ENCODE data around the gene ZNF584. TPM values are rescaled to one million over a fixed set of nuclear protein-coding genes. Genes with fewer than 3 reads are reported as not detected.
"Not testable (repeated sequence)": the region's sequence is repeated elsewhere in the genome, so short reads cannot be mapped to it uniquely, and the experiment has no call there.

Gene ZNF584
- total and polyA plus RNA-seq, 2 donors (not counting 1 experiment from before 2014, with no cell fraction given) = 3.0 to 12.3 TPM

GRCh38 chr19:58449980-58450379 lies 41.5 kb downstream of the ZNF584 start:
- WGBS (ENCODE audit: insufficient coverage) = 40% methylated on average over 2 of the region's 5 CpGs
- ATAC-seq (ENCODE audit: low read depth); H3K9ac ChIP-seq (ENCODE audit: low read length); H3K27ac ChIP-seq (ENCODE audit: low read length in 2 of 2); POLR2A ChIA-PET; H3K36me3 ChIP-seq (replicated peaks in 1 of 2; ENCODE audit: control extremely low read depth in 1 of 2, control insufficient read depth in 1 of 2, extremely low read depth in 1 of 2, insufficient read depth in 2 of 2, low read length in 1 of 2); CTCF ChIA-PET; H3K4me3 Mint-ChIP-seq; H2AFZ ChIP-seq (ENCODE audit: insufficient read depth, low read depth, low read length, poor library complexity, severe bottlenecking); H3K4me2 ChIP-seq (replicated peaks; ENCODE audit: low read depth, low read length, poor library complexity, severe bottlenecking); DNase-seq; H4K20me1 ChIP-seq (ENCODE audit: control insufficient read depth, insufficient read depth, low read length, poor library complexity, severe bottlenecking); H3K79me2 ChIP-seq (ENCODE audit: control insufficient read depth, insufficient read depth, low read length); H3K27ac Mint-ChIP-seq; H3K4me3 ChIP-seq (ENCODE audit: control extremely low read depth in 1 of 5, extremely low read depth in 1 of 5, insufficient read depth in 1 of 5, low read depth in 2 of 5, low read length in 4 of 5); H3K9me3 Mint-ChIP-seq (ENCODE audit: insufficient read depth): not testable (repeated sequence)
- intact Hi-C loops (cut with micrococcal nuclease) = loop anchor here (5.0 kb wide), 2 partner anchors 88 to 123 kb away; partner anchors contain the start of genes ZNF497 and ZSCAN22
- Mint-ChIP-seq H3K4me1 (peaks cover 20% of the 10 kb centered on the region), H3K27me3 (peaks cover 17% of the 10 kb centered on the region)
- Histone ChIP-seq H3K9me3 (ENCODE audit: control extremely low read depth in 1 of 3, control insufficient read depth in 2 of 3, insufficient read depth in 1 of 3, low read length in 2 of 3) (peaks cover 3 to 13% (median 6%) of the 10 kb centered on the region in 3 donors), H3K27me3 (replicated peaks in 1 of 4; ENCODE audit: control extremely low read depth in 1 of 4, control insufficient read depth in 3 of 4, insufficient read depth in 4 of 4, low read length in 3 of 4) (peaks cover 0 to 29% (median 2%) of the 10 kb centered on the region in 4 experiments), H3K4me1 (ENCODE audit: control insufficient read depth in 2 of 2, insufficient read depth in 2 of 2, low read length in 2 of 2) (peaks cover 5 to 12% of the 10 kb centered on the region in 2 donors)

DNA sequence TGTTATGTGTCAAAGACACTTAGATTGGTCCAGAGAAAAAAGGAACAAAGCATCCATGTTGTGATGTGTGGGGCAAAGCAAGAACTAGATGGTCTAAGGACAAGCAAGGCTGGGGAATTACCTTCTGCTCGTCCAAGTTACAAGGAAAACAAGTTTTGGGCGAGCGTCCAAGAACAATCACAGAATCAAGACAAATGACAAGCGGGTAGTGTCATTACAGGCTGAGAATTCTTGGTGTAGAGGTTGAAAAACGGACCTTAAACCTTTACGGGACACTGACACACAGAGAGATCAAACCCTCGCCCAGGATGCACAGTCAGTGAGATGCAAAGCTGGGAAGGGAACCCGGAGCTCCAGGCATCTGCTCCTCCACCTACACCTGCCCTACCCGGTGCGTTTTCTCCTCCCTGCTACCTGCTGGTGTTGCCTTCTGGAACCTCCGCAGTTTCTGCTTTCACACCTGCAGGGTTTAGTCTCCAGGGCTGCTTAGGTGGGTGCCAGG lies 42.5 kb downstream of the ZNF584 start:
- POLR2A ChIA-PET = interaction anchor here (0.8 to 1.9 kb wide), 3 partner anchors 11 to 125 kb away, joined by 3 to 10 read pairs (median 7); partner anchors contain the start of genes ZBTB45 and ZNF132
- Histone ChIP-seq H3K27ac (ENCODE audit: low read length in 2 of 2) (no peak overlapping the region), H3K9me3 (ENCODE audit: control extremely low read depth in 1 of 3, control insufficient read depth in 2 of 3, insufficient read depth in 1 of 3, low read length in 2 of 3) (peaks cover 3 to 13% (median 6%) of the 10 kb centered on the region in 3 donors), H4K20me1 (ENCODE audit: control insufficient read depth, insufficient read depth, low read length, poor library complexity, severe bottlenecking) (no peaks in the 10 kb centered on the region), H3K36me3 (replicated peaks in 1 of 2; ENCODE audit: control extremely low read depth in 1 of 2, control insufficient read depth in 1 of 2, extremely low read depth in 1 of 2, insufficient read depth in 2 of 2, low read length in 1 of 2) (peaks cover 0 to 5% of the 10 kb centered on the region in 2 experiments), H3K9ac (ENCODE audit: low read length) (peak overlapping the region; percentile 82), H2AFZ (ENCODE audit: insufficient read depth, low read depth, low read length, poor library complexity, severe bottlenecking) (peak overlapping the region; percentile 92), H3K4me1 (ENCODE audit: control insufficient read depth in 2 of 2, insufficient read depth in 2 of 2, low read length in 2 of 2) (peaks cover 5 to 12% of the 10 kb centered on the region in 2 donors), H3K4me2 (replicated peaks; ENCODE audit: low read depth, low read length, poor library complexity, severe bottlenecking) (peak overlapping the region; percentile 93), H3K27me3 (replicated peaks in 1 of 4; ENCODE audit: control extremely low read depth in 1 of 4, control insufficient read depth in 3 of 4, insufficient read depth in 4 of 4, low read length in 3 of 4) (peaks cover 0 to 29% (median 2%) of the 10 kb centered on the region in 4 experiments), H3K4me3 (ENCODE audit: control extremely low read depth in 1 of 5, extremely low read depth in 1 of 5, insufficient read depth in 1 of 5, low read depth in 2 of 5, low read length in 4 of 5) (peak overlapping the region; percentile 55 to 81 (median 73)), H3K79me2 (ENCODE audit: control insufficient read depth, insufficient read depth, low read length) (peaks cover 6% of the 10 kb centered on the region)
- CTCF ChIA-PET = interaction anchor here (1.2 kb wide), 1 partner anchor 42 kb away, joined by 5 read pairs; the partner anchor contains the start of gene ZNF584
- Mint-ChIP-seq H3K4me3 (peak overlapping the region; percentile 93), H3K4me1 (peaks cover 20% of the 10 kb centered on the region), H3K27ac (peak overlapping the region; percentile 85), H3K9me3 (ENCODE audit: insufficient read depth) (peaks cover 5% of the 10 kb centered on the region), H3K27me3 (peaks cover 17% of the 10 kb centered on the region)
- ATAC-seq (ENCODE audit: low read depth) (no peak), DNase-seq (no peak)
- TF ChIP-seq EZH2 (IDR thresholded peaks at IDR 0.05; ENCODE audit: borderline replicate concordance, insufficient read depth, low read depth, low read length, poor library complexity, severe bottlenecking) = no peak
- TF ChIP-seq CTCF (IDR thresholded peaks at IDR 0.05) = no peak
- WGBS (ENCODE audit: insufficient coverage) = 11% methylated on average over 10 of the region's 11 CpGs
- intact Hi-C loops (cut with micrococcal nuclease) = loop anchor here (1.0 to 5.0 kb wide), 10 partner anchors 11 to 146 kb away; partner anchors contain the start of genes ERVK3-1, MZF1, RPS5 and ZNF132

Measured in B cell (primary cell).